BLaER1 treated with 17β-estradiol and CSF1 and Interleukin-3, amounts not matched to agents 10 nM and 100 nM (cell line): ENCODE measurements around the gene XKR7.

Experiments
- H3K27ac ChIP-seq, 11 experiments: shearing (Covaris generic); formaldehyde crosslinking; 2 replicates each; pipeline ENCODE4 v1.8.1; 2022
- H3K27me3 ChIP-seq, 11 experiments: shearing (Covaris generic); formaldehyde crosslinking; 2 replicates each; pipeline ENCODE4 v1.8.1; 2022
- H3K36me3 ChIP-seq, 11 experiments: shearing (Covaris generic); formaldehyde crosslinking; 2 replicates each; pipeline ENCODE4 v1.8.1; 2022
- H3K4me1 ChIP-seq, 10 experiments: shearing (Covaris generic); formaldehyde crosslinking; 2 replicates each; pipeline ENCODE4 v1.8.1; 2022
- H3K4me2 ChIP-seq, 11 experiments: shearing (Covaris generic); formaldehyde crosslinking; 2 replicates each; pipeline ENCODE4 v1.8.1; 2022
- H3K4me3 ChIP-seq, 10 experiments: shearing (Covaris generic); formaldehyde crosslinking; 2 replicates each; pipeline ENCODE4 v1.8.1; 2022
- H3K9ac ChIP-seq, 11 experiments: shearing (Covaris generic); formaldehyde crosslinking; 2 replicates each; pipeline ENCODE4 v1.8.1; 2022
- H3K9me3 ChIP-seq, 11 experiments: shearing (Covaris generic); formaldehyde crosslinking; replicated peaks in 1 of 11; 2 replicates each; pipeline ENCODE4 v1.8.1; 2022
- H4K20me1 ChIP-seq, 11 experiments: shearing (Covaris generic); formaldehyde crosslinking; 2 replicates each; pipeline ENCODE4 v1.8.1; 2022
- Cebpa-rat ChIP-seq, 11 experiments: shearing (Covaris generic); IDR thresholded peaks; 2 replicates each; pipeline ENCODE4 v1.8.1; 2022

Gene XKR7

DNA sequence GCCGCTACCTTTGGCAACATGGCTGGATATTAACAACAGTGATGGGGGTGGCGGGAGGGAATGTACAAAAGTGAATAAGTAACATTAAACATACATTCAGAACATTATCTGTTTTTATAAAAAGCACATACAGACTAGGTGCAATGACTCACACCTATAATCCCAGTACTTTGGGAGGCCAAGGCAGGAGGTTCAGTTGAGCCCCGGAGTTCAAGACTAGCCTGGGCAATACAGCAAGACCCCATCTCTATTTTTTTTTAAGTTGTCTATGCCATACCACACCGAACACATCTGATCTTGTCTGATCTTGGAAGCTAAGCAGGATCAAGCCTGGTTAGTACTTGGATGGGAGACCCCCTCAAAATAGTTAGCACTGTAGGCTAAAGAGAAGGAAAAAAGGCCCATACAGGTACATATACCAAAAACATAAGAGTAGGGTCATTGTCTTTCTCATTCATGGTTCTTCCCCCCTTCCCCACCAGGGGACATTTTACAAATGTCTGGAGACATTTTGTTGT, 82.4 kb downstream of the XKR7 start:
- Histone ChIP-seq H3K27me3 (peaks cover 0 to 24% (median 0%) of the 10 kb centered on the region in 11 experiments; a peak in 9 of 22 replicates), H3K4me2 (peak overlapping the region in 10 of 11 experiments; percentile 51 to 99 (median 92); a peak in 18 of 22 replicates)

GRCh38 chr20:32050851-32051556, 83.1 kb downstream of the XKR7 start:
- Histone ChIP-seq H3K4me2 (peak overlapping the region; percentile 85 to 100 (median 94)), H3K9ac (peak overlapping the region; percentile 82 to 100 (median 99); a peak in 20 of 22 replicates), H4K20me1 (peaks cover 0 to 17% (median 0%) of the 10 kb centered on the region in 11 experiments; a peak in 6 of 22 replicates), H3K27me3 (peaks cover 0 to 24% (median 0%) of the 10 kb centered on the region in 11 experiments; a peak in 9 of 22 replicates), H3K36me3 (peaks cover 0 to 31% (median 23%) of the 10 kb centered on the region in 11 experiments; a peak in 15 of 22 replicates), H3K9me3 (peaks cover 0 to 7% (median 0%) of the 10 kb centered on the region in 11 experiments; a peak in 6 of 22 replicates), H3K4me1 (peaks cover 30 to 62% (median 48%) of the 10 kb centered on the region in 10 experiments), H3K27ac (peak overlapping the region in 10 of 11 experiments; percentile 84 to 100 (median 100); a peak in 20 of 22 replicates), H3K4me3 (peak overlapping the region in 9 of 10 experiments; percentile 72 to 99 (median 92); a peak in 17 of 20 replicates)
- no peak for TF ChIP-seq Cebpa-rat (IDR thresholded peaks at IDR 0.05)

More for the DNA sequence above, 82.4 kb downstream of the XKR7 start:
- Histone ChIP-seq H3K4me3 (no peak overlapping the region; a peak in 1 of 20 replicates), H4K20me1 (peaks cover 0 to 17% (median 0%) of the 10 kb centered on the region in 11 experiments; a peak in 6 of 22 replicates), H3K27ac (peak overlapping the region in 8 of 11 experiments; percentile 97 to 100 (median 100); a peak in 13 of 22 replicates), H3K4me1 (peaks cover 27 to 62% (median 43%) of the 10 kb centered on the region in 10 experiments), H3K36me3 (peaks cover 0 to 25% (median 17%) of the 10 kb centered on the region in 11 experiments; a peak in 15 of 22 replicates), H3K9ac (peak overlapping the region in 6 of 11 experiments; percentile 97 to 100 (median 100); a peak in 10 of 22 replicates), H3K9me3 (peaks cover 0 to 7% (median 0%) of the 10 kb centered on the region in 11 experiments; a peak in 6 of 22 replicates)
- TF ChIP-seq Cebpa-rat (IDR thresholded peaks at IDR 0.05), result no peak

GRCh38 chr20:32051720-32052089, 83.8 kb downstream of the XKR7 start:
- Histone ChIP-seq H3K27me3 (peaks cover 0 to 24% (median 0%) of the 10 kb centered on the region in 11 experiments; a peak in 9 of 22 replicates), H3K36me3 (peaks cover 0 to 36% (median 27%) of the 10 kb centered on the region in 11 experiments; a peak in 15 of 22 replicates), H3K9ac (peak overlapping the region; percentile 82 to 100 (median 99)), H3K4me1 (peaks cover 37 to 66% (median 53%) of the 10 kb centered on the region in 10 experiments), H4K20me1 (peaks cover 0 to 17% (median 0%) of the 10 kb centered on the region in 11 experiments; a peak in 6 of 22 replicates), H3K4me2 (peak overlapping the region; percentile 85 to 100 (median 94)), H3K4me3 (peak overlapping the region; percentile 62 to 99 (median 92)), H3K27ac (peak overlapping the region in 10 of 11 experiments; percentile 84 to 100 (median 100); a peak in 21 of 22 replicates), H3K9me3 (peaks cover 0 to 7% (median 0%) of the 10 kb centered on the region in 11 experiments; a peak in 6 of 22 replicates)
- no peak for TF ChIP-seq Cebpa-rat (IDR thresholded peaks at IDR 0.05)

DNA sequence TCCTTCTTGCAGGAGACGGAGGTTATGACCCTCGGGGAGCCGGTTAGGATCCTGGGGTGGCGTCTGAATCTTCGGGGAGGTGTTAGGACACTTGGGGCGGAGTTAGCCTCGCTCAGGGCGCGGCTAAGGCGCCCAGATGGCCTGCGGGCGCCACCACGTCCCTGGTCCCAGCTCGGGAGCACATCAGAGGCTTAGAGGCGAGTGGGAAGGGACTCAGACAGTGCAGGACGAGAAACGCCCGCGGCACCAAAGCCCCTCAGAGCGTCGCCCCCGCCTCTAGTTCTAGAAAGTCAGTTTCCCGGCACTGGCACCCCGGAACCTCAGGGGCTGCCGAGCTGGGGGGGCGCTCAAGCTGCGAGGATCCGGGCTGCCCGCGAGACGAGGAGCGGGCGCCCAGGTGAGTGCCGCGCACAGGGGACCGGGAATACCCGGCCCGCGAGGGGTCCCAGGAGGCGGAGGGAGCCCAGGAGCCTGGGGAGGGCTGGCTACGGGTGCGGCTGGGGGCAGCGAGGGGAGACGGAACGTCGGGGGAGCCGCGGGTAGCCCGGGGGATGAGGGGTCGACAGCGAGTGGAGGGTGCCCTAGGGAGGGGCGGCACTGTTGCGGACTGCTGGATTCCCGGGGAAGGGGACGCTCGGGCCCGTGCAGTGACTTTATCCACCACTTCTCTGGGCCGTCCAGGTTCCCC, 84.3 kb downstream of the XKR7 start, which contains the start of gene HCK:
HCK (plus strand) TSS at position 153 of the 688 bp plus-strand sequence.
- peaks cover 42 to 68% (median 57%) of the 10 kb centered on the region in 10 experiments for H3K4me1 ChIP-seq
- H3K27ac ChIP-seq, result peak within 1 kb of the TSS; percentile 75 to 100 (median 99)
- H3K9ac ChIP-seq, result peak within 1 kb of the TSS; percentile 82 to 100 (median 99)
- H3K27me3 ChIP-seq, result peaks cover 0 to 24% (median 0%) of the 10 kb centered on the region in 11 experiments; a peak in 9 of 22 replicates
- no peak for TF ChIP-seq Cebpa-rat (IDR thresholded peaks at IDR 0.05)
- H4K20me1 ChIP-seq, result peaks cover 0 to 21% (median 0%) of the 10 kb centered on the region in 11 experiments; a peak in 6 of 22 replicates
- peak within 1 kb of the TSS; percentile 62 to 99 (median 92) for H3K4me3 ChIP-seq
- peaks cover 0 to 7% (median 0%) of the 10 kb centered on the region in 11 experiments; a peak in 6 of 22 replicates for H3K9me3 ChIP-seq
- H3K36me3 ChIP-seq, result peaks cover 0 to 41% (median 32%) of the 10 kb centered on the region in 11 experiments; a peak in 15 of 22 replicates
- H3K4me2 ChIP-seq, result peak within 1 kb of the TSS; percentile 85 to 100 (median 94)

GRCh38 chr20:32052778-32053362, 84.9 kb downstream of the XKR7 start:
- H3K4me3 ChIP-seq, result peak overlapping the region; percentile 62 to 99 (median 92)
- peak overlapping the region; percentile 82 to 100 (median 99) for H3K9ac ChIP-seq
- no peak for TF ChIP-seq Cebpa-rat (IDR thresholded peaks at IDR 0.05)

More at GRCh38 chr20:32052778-32053362, 84.9 kb downstream of the XKR7 start:
- Histone ChIP-seq H3K9me3 (peaks cover 0 to 7% (median 0%) of the 10 kb centered on the region in 11 experiments; a peak in 6 of 22 replicates), H3K27me3 (peaks cover 0 to 24% (median 0%) of the 10 kb centered on the region in 11 experiments; a peak in 9 of 22 replicates), H3K4me2 (peak overlapping the region; percentile 85 to 100 (median 94)), H3K4me1 (peaks cover 48 to 74% (median 63%) of the 10 kb centered on the region in 10 experiments), H3K27ac (peak overlapping the region; percentile 75 to 100 (median 99)), H4K20me1 (peaks cover 0 to 27% (median 0%) of the 10 kb centered on the region in 11 experiments; a peak in 6 of 22 replicates), H3K36me3 (peaks cover 0 to 47% (median 39%) of the 10 kb centered on the region in 11 experiments; a peak in 15 of 22 replicates)
